ENCODE results near the gene SPRY2. TPM values are rescaled to one million over a fixed set of nuclear protein-coding genes. Genes with fewer than 3 reads are reported as not detected.

The SPRY2 gene
- total and polyA plus RNA-seq, 2 of the 8 experiments (the other 6 are each of a cell fraction or from before 2014, with no cell fraction given): 37.7 to 37.9 TPM

GRCh38 chr13:80313668-80314256 lies 27.2 kb downstream of the SPRY2 start (continued):
- TF ChIP-seq RFX5 (IDR thresholded peaks at IDR 0.05; ENCODE audit: borderline replicate concordance, low read depth, low read length): no peak

Data from H1 (cell line).